Heart left ventricle (tissue), 13 donors: ENCODE measurements around the gene RHCG.

Source experiments
- CTCF ChIP-seq, 12 donors: fragments of 200-600 bp; sonication (generic) in 4 of 12; IDR thresholded peaks; one replicate each; pipeline versions ENCODE4 v1.5.0 to v1.8.0; 2018 to 2022; ENCODE audit warnings: antibody characterized with exemption in 12 of 12, mild to moderate bottlenecking in 5 of 12
- POLR2A ChIP-seq, 2 donors: fragments of 450-650 bp; IDR thresholded peaks; one replicate each; pipeline ENCODE4 v1.6.1; 2017; ENCODE audit warnings: antibody characterized with exemption in 2 of 2, mild to moderate bottlenecking in 2 of 2, moderate library complexity in 2 of 2
- donor health status: ischemic (EF 13 %, LVEDD 7.1; RV severe dilation, severe dysfunction).
- donor health status: DM: no; HTN: yes; CAD: no.
- donor health status: DM: no; HTN: no; CAD: no.
- donor health status: ischemic (EF 25% LVEDD 6.9; RV normal size, moderate dysfunction).
- donor health status: ischemic (EF 25% LVEDD 5.7; RV mildly dilated, moderate dysfunction).
- donor health status: ischemic (EF 35%, LVEDD 5.7; RV mildly dilated, moderate dysfunction).
- donor health status: nonischemic (EF 11% LVEDD 7.7; RV severe dilation, severe dysfunction).
- donor health status: DM: yes; HTN: yes; CAD: no.
- donor health status: PGD.
- donor health status: ischemic (EF 29% LVEDD 5.4; RV normal size, mild dysfunction).
- donor health status: nonischemic (EF 23%, LVEDD 6.1; RV moderate dilation, normal function).

GRCh38 chr15:89526181-89526580, 29.8 kb upstream of the RHCG start:
- no peak for TF ChIP-seq CTCF (IDR thresholded peaks at IDR 0.05)
- no peak for TF ChIP-seq POLR2A (IDR thresholded peaks at IDR 0.05)
